HG03139 (cell line): ENCODE results near the gene CTXND1.

Experiments used
- ATAC-seq: cut with Tn5 transposase; IDR thresholded peaks from one replicate; pipeline ENCODE4 v1.9.1; 2021; ENCODE audit not compliant: unreplicated experiment

Gene CTXND1

GRCh38 chr15:80183306-80183705 lies 68.7 kb downstream of the CTXND1 start:
- no peak for ATAC-seq

- no peak for ATAC-seq
Observed at GRCh38 chr15:80182611-80183261, 69.3 kb downstream of the CTXND1 start.

GRCh38 chr15:80180986-80181385 lies 71.0 kb downstream of the CTXND1 start:
- ATAC-seq: no peak

- ATAC-seq: no peak
Observed at GRCh38 chr15:80180468-80180867, 71.5 kb downstream of the CTXND1 start.

GRCh38 chr15:80179935-80180334 lies 72.1 kb downstream of the CTXND1 start:
- no peak for ATAC-seq

- no peak for ATAC-seq
Observed at GRCh38 chr15:80179025-80179759, 72.8 kb downstream of the CTXND1 start.

GRCh38 chr15:80177156-80177555 lies 74.9 kb downstream of the CTXND1 start:
- ATAC-seq: no peak

- ATAC-seq: no peak
Observed at GRCh38 chr15:80176443-80176842, 75.6 kb downstream of the CTXND1 start.

- ATAC-seq: no peak
Observed at GRCh38 chr15:80175436-80175835, 76.6 kb downstream of the CTXND1 start.

GRCh38 chr15:80174017-80174746 lies 77.8 kb downstream of the CTXND1 start:
- ATAC-seq: no peak

- ATAC-seq: peak; percentile 75
Observed at GRCh38 chr15:80173022-80173759, 78.8 kb downstream of the CTXND1 start.

GRCh38 chr15:80172401-80172800 lies 79.6 kb downstream of the CTXND1 start:
- ATAC-seq: no peak

- ATAC-seq: no peak
Observed at GRCh38 chr15:80171787-80172186, 80.2 kb downstream of the CTXND1 start.

GRCh38 chr15:80170596-80170995 lies 81.4 kb downstream of the CTXND1 start:
- no peak for ATAC-seq

- ATAC-seq: no peak
Observed at GRCh38 chr15:80169768-80170357, 82.2 kb downstream of the CTXND1 start.

GRCh38 chr15:80168421-80168820 lies 83.6 kb downstream of the CTXND1 start:
- no peak for ATAC-seq

- ATAC-seq: no peak
Observed at GRCh38 chr15:80167936-80168335, 84.1 kb downstream of the CTXND1 start.

- no peak for ATAC-seq
Observed at GRCh38 chr15:80163897-80164296, 88.1 kb downstream of the CTXND1 start.

- no peak for ATAC-seq
Observed at GRCh38 chr15:80163217-80163616, 88.8 kb downstream of the CTXND1 start.

GRCh38 chr15:80162059-80162554 lies 89.9 kb downstream of the CTXND1 start:
- ATAC-seq: no peak
